NCI-H748 treated with DMSO at 0.1 percent for 48 hours (cell line): ENCODE data around the gene PRELID1.
"Not testable (repeated sequence)": the region's sequence is repeated elsewhere in the genome, so short reads cannot be mapped to it uniquely, and the experiment has no call there.

Experiments used
- DNase-seq: peaks from one replicate; lab custom pipeline; 2025; lab: John Stamatoyannopoulos, UW

PRELID1 gene, protein sequence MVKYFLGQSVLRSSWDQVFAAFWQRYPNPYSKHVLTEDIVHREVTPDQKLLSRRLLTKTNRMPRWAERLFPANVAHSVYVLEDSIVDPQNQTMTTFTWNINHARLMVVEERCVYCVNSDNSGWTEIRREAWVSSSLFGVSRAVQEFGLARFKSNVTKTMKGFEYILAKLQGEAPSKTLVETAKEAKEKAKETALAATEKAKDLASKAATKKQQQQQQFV

DNA sequence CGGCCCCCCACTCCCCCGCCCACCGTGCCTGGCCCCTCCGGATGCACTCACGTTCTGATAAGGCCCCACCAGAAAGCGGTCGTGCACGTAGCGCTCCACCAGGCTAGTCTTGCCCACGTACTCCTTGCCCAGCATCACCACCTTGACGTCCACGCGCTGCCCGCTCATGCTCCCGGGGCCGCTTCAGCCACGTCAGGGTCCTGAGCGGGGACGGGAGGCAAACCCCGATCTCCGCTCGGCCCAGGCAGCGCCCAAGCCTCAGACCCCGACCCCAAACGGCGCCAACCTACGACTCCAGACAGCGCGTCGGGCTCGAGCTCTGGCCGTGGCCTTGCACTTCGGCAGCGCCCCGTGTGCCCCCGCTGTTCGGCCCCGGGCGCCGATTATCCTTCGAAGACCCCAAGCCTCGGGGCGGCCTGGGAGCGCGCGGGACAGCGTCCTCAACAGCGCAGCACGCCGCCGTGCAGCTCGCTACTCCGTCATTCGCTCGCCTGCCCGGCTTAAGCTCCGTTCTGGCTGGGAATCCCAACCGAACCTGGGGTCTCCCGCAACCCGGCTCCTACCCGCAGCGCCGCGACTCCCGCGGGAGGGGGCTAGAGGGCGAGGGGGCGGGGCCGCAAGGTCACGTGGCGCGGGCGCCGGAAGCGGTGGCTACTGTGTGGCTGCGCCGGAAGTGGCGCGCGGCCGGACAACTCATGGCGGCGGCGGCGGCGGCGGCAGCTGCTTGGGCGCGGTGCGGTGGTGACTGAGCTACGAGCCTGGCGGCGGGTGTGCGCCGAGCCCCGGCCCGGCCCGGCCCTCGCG lies at the start of gene PRELID1, which contains the start of gene RAB24:
Gene PRELID1 (plus strand): TSS at position 679 of the 804 bp plus-strand sequence. CDS start 187 bp downstream, outside the sequence.
Gene RAB24 (minus strand): TSS at position 599 of the 804 bp plus-strand sequence. CDS start 431 bp downstream, at position 168.
- DNase-seq, result peak; percentile 55

DNA sequence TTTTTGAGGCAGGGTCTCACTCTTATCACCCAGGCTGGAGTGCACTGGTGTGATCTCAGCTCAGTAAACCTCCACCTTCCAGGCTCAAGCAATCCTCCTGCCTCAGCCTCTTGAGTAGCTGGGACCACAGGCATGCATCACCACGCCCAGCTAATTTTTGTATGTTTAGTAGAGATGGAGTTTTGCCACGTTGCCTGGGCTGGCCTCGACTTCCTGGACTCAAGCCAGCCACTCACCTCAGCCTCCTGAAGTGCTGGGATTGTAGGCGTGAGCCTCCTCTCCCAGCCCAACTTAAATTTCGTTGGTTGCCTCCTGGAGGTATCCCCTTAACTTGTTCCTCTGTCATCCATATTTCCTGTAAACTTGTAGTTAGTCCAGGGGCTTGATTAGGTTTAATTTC lies 47.3 kb upstream of the PRELID1 start:
- DNase-seq, result no peak

DNA sequence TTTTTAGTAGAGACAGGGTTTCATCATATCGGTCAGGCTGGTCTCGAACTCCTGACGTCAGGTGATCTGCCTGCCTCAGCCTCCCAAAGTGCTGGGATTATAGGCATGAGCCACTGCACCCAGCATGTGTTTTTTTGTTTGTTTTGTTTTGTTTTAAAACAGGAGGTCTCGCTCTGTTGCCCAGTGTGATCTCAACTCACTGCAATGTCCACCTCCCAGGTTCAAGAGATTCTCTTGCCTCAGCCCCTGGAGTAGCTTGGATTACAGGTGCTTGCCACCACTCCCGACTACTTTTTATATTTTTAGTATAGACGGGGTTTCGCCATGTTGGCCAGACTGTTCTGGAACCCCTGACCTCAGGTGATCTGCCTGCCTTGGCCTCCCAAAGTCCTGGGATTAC lies 44.9 kb upstream of the PRELID1 start:
- DNase-seq, result not testable (repeated sequence)

DNA sequence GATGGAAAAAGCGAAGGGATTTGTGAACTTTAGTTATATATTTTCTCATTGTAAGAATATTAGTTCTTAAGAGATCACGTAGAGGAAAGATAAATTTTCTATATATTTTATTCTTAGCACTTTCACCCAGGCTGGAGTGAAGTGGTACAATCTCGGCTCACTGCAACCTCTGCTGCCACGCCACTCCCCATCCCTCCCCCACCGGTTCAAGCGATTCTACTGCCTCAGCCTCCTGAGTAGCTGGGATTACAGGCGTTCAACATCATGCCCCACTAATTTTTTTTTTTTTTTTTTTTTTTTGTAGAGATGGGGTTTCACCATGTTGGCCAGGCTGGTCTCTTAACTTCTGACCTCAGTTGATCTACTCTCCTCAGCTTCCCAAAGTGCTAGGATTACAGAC lies 42.6 kb upstream of the PRELID1 start:
- DNase-seq, result no peak

DNA sequence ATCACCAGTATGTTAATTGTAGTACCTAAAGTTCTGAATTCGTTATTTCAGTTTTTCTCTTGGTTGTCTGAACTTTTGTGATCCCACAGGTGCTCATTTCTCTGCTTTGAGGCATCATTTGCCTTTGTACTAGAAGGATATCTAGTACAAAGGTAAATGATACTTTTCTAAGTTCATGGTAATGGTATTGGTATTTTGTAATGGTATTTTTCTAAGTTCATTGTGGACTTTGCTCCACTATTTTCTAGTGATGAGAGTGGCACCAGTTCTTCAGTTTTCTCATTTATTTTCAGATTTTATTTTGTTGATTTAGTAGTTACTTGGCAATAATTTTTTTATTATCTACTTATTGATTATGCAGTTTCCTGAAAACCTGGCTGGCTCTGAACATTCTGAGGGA lies 42.1 kb upstream of the PRELID1 start:
- no peak for DNase-seq

DNA sequence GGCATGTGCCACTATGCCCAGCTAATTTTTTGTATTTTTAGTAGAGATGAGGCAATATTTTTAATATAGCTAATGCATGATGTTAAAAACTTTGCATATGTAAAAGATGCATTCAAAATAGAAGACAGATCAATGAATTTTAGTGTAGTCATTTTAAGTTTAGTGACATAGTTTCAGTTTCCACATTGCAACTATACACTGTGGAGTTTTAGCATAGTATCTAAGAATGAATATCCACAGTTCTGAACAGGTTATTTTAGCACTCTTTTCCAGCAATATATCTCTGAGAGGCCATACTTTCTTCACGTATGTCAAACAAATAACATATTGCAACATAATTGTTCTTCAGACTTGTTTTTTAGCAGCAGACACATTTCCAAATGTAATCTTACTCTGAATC lies 39.4 kb upstream of the PRELID1 start:
- DNase-seq, result no peak

DNA sequence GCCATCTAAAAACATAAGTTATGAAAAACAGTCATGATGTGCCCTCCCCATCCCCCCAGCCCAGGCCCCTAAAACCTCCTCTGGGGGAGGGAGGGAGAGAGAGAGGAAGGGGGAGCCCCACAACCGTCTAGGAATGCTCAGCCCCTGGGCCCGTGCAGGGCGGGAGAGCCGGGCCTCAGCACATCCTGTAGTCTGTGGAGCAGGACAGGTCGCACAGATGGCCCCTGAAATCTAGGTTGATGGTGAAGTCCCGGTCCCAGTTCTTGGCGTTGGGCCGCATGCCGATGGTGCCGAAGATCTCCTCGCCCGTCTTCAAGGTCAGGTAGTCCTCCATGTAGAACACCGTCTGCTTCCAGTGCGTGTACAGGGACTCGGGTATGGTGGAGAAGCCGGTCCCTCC lies 38.2 kb upstream of the PRELID1 start:
- DNase-seq, result no peak

DNA sequence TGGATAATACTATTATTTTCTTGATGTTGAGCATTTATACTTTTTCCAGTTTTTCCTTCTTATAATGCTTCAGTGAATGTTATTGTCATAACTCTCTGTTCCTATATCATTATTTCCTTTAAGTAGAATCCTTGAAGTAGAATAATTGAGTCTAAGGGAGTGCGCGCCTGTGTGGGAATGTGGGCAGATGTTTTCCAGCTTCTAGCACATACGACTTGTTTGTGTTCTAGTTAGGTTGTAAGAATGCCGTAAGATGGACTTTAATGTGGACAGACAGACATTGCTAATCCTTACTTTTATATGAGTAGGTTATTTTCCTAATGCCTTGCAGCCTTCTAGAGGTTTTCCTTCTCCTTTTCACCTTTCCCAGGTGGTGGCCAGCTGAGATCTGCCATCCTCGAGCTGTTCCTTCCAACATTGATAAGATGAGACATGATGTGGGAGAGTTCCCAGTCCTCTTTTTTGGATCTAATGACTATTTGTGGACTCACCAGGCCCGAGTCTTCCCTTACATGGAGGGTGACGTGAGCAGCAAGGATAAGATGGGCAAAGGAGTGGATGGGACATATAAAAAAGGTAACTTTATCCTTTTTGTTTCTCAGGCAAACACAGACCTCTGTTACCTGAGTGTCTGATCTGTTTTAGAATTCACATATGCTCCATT lies 34.2 kb upstream of the PRELID1 start:
- DNase-seq, result no peak

DNA sequence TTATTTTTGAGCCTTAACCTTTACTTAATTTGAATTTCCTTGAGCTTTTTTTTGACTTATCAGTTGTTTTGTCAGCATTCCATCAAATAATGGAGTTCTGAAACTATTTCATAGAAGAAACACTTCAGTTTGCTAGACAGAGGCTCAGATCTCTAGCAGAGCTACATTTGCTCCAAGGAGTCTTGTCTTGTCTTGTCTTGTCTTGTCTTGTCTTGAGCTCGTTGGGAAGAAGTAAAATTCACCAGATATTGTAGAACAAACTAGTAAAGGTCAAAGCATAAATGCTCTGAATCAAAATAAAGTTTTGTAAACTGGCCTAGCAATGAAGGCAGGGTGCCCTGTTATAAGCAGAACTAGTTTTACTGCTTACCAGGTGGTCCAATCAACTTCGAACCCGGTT lies 33.6 kb upstream of the PRELID1 start:
- no peak for DNase-seq

DNA sequence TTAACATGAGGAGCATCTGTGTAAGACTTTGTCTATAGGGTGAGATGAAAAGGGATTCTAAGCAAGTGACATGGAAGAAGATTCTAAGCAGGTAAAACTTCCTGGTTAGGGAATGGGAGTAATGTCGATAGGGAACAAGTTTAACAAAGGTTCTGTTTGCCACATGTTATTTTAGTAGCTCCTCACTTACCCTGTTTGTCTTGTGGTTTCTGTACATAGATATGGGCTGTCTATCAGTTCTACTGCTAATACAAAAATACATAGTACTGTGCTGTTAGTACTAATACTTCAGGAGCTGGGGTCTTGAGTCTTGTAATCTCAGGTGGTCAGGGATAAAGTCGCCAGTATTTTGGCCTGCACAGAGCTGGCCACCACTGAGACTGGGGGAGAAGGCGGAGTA lies 32.9 kb upstream of the PRELID1 start:
- no peak for DNase-seq

DNA sequence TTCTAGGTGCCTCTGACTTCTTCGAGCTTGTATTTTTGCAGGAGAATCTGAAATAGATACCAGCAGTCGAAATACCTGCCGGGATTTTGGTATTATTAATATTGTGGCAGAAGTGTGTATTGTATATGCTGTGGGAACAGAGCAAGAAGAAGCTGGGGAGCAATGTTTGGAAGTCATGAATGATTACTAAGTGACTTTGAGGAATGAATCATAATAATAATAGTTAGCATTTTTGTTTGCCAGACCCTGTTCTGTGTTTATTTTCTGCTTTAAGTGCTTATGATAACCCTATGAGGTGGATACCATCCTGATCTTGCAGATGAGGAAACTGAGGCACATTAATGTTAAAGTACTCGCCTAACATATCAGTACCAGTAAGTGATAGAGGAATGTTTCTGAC lies 32.5 kb upstream of the PRELID1 start:
- DNase-seq, result no peak

DNA sequence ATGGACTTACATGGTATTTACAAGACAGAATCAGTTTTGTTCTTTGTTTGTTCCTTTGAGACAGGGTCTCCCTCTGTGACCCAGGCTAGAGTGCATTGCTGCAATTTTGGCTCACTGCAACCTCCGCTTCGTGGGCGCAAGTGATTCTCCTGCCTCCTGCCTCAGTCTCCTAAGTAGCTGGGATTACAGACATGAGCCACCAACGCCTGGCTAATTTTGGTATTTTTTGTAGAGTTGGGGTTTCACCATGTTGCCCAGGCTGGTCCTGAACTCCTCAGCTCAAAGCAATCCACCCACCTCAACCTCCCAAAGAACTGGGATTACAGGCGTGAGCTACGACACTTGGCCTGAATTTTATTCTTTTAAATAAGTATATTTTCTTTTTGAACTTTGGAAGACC lies 27.7 kb upstream of the PRELID1 start:
- DNase-seq, result no peak

DNA sequence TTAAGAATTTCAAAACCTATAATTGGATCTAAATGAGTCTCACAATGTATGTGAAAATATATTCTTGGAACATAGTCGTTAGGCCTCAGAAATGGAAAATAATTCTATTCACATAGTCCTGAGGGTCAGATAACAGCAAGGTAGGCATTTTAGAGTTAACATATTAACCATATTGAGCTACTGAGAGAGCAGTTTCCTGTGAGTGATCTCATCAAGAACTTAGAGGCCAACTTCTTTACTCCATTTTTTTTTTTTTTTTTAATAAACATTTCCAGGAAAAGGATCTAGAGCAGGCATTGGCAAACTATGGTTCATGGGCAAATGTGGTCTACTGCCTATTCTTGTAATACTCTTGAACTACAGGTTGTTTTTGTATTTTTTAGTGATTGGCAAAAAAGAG lies 26.7 kb upstream of the PRELID1 start:
- DNase-seq, result no peak

DNA sequence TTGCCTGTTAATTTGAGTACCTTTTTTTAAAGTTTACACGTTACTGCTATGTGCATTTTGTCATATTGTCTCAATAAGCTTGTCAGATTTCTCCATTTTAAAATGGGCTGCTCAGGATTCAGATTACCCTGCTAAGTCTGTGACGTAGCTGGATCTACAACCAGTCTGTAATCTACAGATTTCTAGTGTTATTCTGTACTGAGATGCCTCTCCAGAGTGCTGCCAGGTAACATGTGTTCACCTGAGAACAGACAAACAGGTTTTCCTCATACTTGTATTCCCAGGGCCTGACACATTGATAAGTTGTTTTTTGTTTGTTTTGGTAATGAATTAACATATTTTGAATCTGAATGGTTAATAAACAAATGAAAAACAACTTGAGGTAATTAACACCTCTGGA lies 15.4 kb upstream of the PRELID1 start:
- DNase-seq, result no peak

DNA sequence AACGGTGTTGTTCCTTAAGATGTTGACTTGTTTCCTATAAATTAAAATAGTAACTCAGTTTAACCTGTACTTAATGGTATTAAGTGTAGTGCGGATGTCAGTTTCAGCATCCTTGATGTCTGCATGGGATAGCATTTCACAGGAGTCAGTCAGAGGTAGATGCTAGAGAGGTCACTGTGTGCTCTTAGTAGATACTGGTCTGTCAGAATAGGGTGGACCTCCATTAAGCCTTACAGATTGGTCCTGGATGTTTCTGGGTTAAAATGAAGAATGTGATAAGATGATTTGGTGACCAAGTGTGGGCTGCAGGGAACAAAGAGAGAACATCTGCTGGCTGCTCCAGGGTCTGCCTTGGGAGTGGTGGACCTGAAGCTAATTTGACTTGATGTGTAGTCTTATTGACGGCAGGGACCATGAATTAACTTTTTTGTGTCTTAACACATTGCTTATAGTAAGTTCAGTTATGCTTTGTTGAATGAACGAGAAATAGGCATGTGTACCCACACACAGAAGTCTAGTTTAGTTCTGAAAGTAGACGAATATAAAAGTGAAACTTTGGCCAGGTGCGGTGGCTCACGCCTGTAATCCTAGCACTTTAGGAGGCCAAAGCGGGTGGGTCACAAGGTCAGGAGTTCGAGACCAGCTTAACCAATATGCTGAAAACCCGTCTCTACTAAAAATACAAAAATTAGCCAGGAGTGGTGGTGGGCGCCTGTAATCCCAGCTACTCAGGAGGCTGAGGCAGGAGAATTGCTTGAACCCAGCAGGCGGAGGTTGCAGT lies 12.6 kb upstream of the PRELID1 start:
- DNase-seq, result no peak

DNA sequence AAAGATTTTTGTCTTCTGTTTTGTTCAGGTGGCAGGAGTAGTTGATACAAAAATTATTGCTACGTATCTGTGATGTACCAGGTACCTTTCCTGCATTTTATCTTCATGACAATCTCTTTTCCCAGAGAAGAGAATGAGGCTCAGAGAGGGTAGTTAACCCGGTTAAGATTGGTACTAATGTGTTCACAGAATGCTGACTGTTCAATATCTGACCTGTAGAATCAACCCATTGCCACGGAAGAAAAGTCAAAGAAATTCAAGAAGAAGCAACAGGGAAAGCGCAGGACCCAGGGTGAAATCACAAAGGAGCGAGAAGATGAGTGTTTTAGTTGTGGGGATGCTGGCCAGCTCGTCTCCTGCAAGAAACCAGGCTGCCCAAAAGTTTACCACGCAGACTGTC lies 11.9 kb upstream of the PRELID1 start:
- no peak for DNase-seq

DNA sequence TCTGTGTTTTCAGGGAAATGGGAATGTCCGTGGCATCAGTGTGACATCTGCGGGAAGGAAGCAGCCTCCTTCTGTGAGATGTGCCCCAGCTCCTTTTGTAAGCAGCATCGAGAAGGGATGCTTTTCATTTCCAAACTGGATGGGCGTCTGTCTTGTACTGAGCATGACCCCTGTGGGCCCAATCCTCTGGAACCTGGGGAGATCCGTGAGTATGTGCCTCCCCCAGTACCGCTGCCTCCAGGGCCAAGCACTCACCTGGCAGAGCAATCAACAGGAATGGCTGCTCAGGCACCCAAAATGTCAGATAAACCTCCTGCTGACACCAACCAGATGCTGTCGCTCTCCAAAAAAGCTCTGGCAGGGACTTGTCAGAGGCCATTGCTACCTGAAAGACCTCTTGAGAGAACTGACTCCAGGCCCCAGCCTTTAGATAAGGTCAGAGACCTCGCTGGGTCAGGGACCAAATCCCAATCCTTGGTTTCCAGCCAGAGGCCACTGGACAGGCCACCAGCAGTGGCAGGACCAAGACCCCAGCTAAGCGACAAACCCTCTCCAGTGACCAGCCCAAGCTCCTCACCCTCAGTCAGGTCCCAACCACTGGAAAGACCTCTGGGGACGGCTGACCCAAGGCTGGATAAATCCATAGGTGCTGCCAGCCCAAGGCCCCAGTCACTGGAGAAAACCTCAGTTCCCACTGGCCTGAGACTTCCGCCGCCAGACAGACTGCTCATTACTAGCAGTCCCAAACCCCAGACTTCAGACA lies 9.6 kb upstream of the PRELID1 start:
- DNase-seq, result no peak

DNA sequence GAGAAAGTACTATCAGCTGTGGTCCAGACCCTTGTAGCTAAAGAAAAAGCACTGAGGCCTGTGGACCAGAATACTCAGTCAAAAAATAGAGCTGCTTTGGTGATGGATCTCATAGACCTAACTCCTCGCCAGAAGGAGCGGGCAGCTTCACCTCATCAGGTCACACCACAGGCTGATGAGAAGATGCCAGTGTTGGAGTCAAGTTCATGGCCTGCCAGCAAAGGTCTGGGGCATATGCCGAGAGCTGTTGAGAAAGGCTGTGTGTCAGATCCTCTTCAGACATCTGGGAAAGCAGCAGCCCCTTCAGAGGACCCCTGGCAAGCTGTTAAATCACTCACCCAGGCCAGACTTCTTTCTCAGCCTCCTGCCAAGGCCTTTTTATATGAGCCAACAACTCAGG lies 9.0 kb upstream of the PRELID1 start:
- no peak for DNase-seq

DNA sequence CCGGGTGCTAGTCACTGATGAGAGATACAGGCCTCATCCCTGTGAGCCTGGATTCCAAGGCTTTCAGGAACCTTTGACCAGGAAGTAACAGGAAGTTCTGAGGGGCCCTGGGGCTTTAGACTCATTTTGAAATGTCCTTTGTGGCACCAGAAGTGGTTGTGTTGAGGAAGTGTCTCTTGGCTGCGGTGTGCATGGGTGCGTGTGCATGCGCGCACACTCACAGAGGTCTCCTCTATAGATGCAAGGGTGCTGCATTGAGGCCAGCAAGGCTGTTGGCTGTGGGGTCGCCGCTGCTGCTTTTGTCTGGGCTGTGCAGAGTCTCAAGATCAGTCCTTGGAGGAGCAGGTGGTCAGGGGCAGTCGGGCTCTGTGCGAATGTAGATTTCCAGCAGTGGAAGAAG lies 7.7 kb upstream of the PRELID1 start:
- DNase-seq, result no peak

DNA sequence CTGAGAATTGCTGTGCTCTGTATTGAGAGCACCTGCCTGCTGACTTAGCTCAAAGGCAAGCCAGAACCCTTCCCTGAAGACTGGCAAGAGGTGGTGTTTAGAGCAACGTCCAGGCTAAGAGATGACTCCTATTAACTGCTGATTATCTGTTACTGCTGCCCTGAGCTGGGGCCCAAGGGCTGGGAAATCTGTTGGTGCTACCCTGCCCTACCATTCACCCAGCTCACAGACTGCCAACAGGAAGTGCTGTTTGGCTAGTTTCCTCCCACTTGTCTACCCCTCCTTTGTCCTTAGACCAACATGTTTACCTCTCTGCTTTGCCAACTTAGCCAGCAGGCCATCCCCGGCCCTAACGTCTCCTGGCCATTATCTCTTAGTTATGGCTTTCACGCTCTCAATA lies 7.0 kb upstream of the PRELID1 start:
- DNase-seq, result no peak

DNA sequence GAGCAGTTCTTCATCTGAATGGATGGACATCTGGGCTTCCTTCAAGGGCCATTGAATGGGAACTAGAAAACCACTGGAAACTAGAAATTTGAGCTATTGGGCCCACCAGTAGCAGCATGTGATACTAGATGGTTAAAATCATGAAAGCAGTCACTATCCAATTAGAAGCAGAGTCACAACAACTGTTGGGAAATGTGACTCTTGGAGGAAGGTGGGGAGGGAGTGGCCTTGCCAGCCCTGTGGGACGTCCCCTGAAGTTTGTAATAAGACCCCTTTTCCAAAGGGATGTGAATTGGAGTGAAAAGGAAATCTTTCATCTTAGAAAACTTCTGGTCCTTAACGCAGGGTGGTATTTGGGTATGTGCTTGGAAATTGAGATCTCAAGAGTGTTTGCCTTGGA lies 5.7 kb upstream of the PRELID1 start:
- no peak for DNase-seq

DNA sequence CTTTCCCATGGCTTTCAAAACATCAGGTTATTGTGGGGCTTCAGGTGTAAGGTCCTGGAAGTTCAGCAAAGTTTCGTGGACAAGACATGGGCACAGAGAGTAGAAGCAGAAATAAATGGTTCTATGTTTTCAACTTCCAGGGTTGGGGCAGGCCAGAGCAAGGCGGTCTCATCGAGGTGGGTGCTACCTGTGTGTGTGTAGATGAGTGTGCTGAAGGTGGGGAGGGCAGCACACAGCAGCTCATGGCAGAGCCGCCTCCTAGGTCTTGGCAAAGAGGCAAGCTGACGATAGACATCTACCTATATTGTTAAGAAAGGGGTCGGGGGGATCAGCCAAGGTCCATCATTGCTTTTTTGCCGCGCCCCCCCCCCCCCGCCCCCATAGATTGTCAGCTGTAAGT lies 3.9 kb upstream of the PRELID1 start:
- DNase-seq, result no peak
